ENCODE results near the gene QRSL1. TPM values are rescaled to one million over a fixed set of nuclear protein-coding genes. Genes with fewer than 3 reads are reported as not detected.

QRSL1 gene
- total and polyA plus RNA-seq, 2 donors (not counting 3 experiments of a cell fraction or from before 2014, with no cell fraction given) = 4.3 to 11.3 TPM

GRCh38 chr6:106659859-106660258, 30.5 kb downstream of the QRSL1 start:
- Histone ChIP-seq H3K27me3 (ENCODE audit: control insufficient read depth in 2 of 2, insufficient read depth in 2 of 2, low read length in 2 of 2) (no peaks in the 10 kb centered on the region), H4K20me1 (replicated peaks; ENCODE audit: control insufficient read depth, extremely low read depth, insufficient read depth, low read length) (no peaks in the 10 kb centered on the region), H3K9ac (replicated peaks; ENCODE audit: extremely low read depth, insufficient read depth, low read length) (no peak overlapping the region), H3K4me3 (replicated peaks in 1 of 3; ENCODE audit: insufficient read depth in 1 of 3, low read depth in 1 of 3, low read length in 3 of 3) (no peak overlapping the region), H3K79me2 (ENCODE audit: control insufficient read depth, insufficient read depth, low read length) (no peaks in the 10 kb centered on the region), H2AFZ (ENCODE audit: low read depth, low read length) (no peak overlapping the region), H3K27ac (ENCODE audit: insufficient read depth, low read depth, low read length) (no peak overlapping the region), H3K36me3 (ENCODE audit: control insufficient read depth in 2 of 2, extremely low read depth in 1 of 2, insufficient read depth in 2 of 2, low read length in 2 of 2) (peaks cover 6 to 12% of the 10 kb centered on the region in 2 experiments), H3K4me2 (ENCODE audit: insufficient read depth, low read length) (no peak overlapping the region), H3K9me3 (replicated peaks; ENCODE audit: control insufficient read depth, insufficient read depth, low read length) (no peaks in the 10 kb centered on the region), H3K4me1 (ENCODE audit: control insufficient read depth, extremely low read depth, insufficient read depth, low read length) (no peaks in the 10 kb centered on the region), H3K9me1 (replicated peaks; ENCODE audit: control insufficient read depth, extremely low read depth, insufficient read depth, low read length) (no peaks in the 10 kb centered on the region)
- dilution Hi-C loops (cut with MboI; ENCODE audit: extremely low pct_ligation_motif_present, low sequenced_read_pairs) (no loop called here), intact Hi-C loops (cut with micrococcal nuclease) (no loop called here)
- BruUV-seq (replicated peaks) = no TSS peak
- DNase-seq (ENCODE audit: low read depth, low spot score) = no peak
- CTCF ChIA-PET = no interaction called here
- FAIRE-seq = no peak
- no peak for TF ChIP-seq FOS (IDR thresholded peaks at IDR 0.05; ENCODE audit: borderline replicate concordance, insufficient read depth, low read length)
- no peak for TF ChIP-seq POLR2A (IDR thresholded peaks at IDR 0.05; ENCODE audit: low read depth, low read length)
- TF ChIP-seq GATA2 (IDR thresholded peaks at IDR 0.05; ENCODE audit: insufficient read depth, insufficient read length, low read depth, low read length) = no peak
- no peak for TF ChIP-seq CTCF (IDR thresholded peaks at IDR 0.05; ENCODE audit: extremely low read depth in 1 of 2, insufficient read depth in 1 of 2, low read depth in 1 of 2, low read length in 2 of 2)
- no peak for TF ChIP-seq MYC (IDR thresholded peaks at IDR 0.05; ENCODE audit: low read depth, low read length)
- no peak for TF ChIP-seq JUN (IDR thresholded peaks at IDR 0.05; ENCODE audit: borderline replicate concordance, insufficient read depth, insufficient read length, low read depth)
- no peak for TF ChIP-seq EZH2 (IDR thresholded peaks at IDR 0.05; ENCODE audit: borderline replicate concordance, low read depth, low read length, severe bottlenecking)
- TF ChIP-seq POLR2AphosphoS5 (IDR thresholded peaks at IDR 0.05; ENCODE audit: insufficient read depth, low read depth, low read length) = no peak
- TF ChIP-seq MAX (IDR thresholded peaks at IDR 0.05; ENCODE audit: insufficient read depth, insufficient read length) = no peak
- POLR2A ChIA-PET = no interaction called here

Data from endothelial cell of umbilical vein (primary cell).